T-cell (primary cell): ENCODE measurements around the gene HHAT. TPM values are rescaled to one million over a fixed set of nuclear protein-coding genes. Genes with fewer than 3 reads are reported as not detected.

Source experiments
- ATAC-seq, 4 experiments: fragments of 200-7000 bp in 3 of 4; fragments of 150-1000 bp in 1 of 4; cut with Tn5 transposase; replicated peaks in 1 of 4; 1 replicate in 3 of 4; 2 replicates in 1 of 4; pipeline ENCODE4 v1.10.0; 2021; ENCODE audit warnings: moderate library complexity in 3 of 4, mild to moderate bottlenecking in 2 of 4, moderate number of reproducible peaks in 1 of 4
- CTCF ChIA-PET, 2 donors: fragments of 300-600 bp; sonication (Branson Sonifier 250); formaldehyde crosslinking; loops; one replicate each; lab custom pipeline; 2022; ENCODE audit warnings: antibody characterized with exemption in 2 of 2; lab: Charles Lee
- POLR2A ChIA-PET, 2 donors: fragments of 300-600 bp; sonication (Branson Sonifier 250); formaldehyde crosslinking; loops; one replicate each; lab custom pipeline; 2022; ENCODE audit warnings: antibody characterized with exemption in 2 of 2; lab: Charles Lee
- DNase-seq, 35 experiments: peaks; one replicate each; pipeline versions ENCODE4 v3.0.0 to v3.0.0-alpha.2; 2013 to 2023
- H3K27ac ChIP-seq: one replicate; pipeline ENCODE4 v1.5.1; 2013; ENCODE audit warnings: low read length
- H3K27me3 ChIP-seq, 2 experiments: replicated peaks in 1 of 2; 1 replicate in 1 of 2; 2 replicates in 1 of 2; pipeline versions ENCODE4 v1.6.1 to v1.7.0; 2013; ENCODE audit warnings: low read length in 1 of 2, mixed read lengths in 1 of 2; ENCODE audit not compliant: control insufficient read depth in 2 of 2, insufficient read depth in 2 of 2; ENCODE audit errors: extremely low read depth in 1 of 2
- H3K36me3 ChIP-seq, 2 donors: 1 replicate in 1 of 2; 2 replicates in 1 of 2; pipeline versions ENCODE4 v1.6.1 to v1.7.0; 2013; ENCODE audit warnings: low read length in 1 of 2; ENCODE audit not compliant: control insufficient read depth in 2 of 2, insufficient read depth in 1 of 2; ENCODE audit errors: extremely low read depth in 1 of 2
- H3K4me1 ChIP-seq, 2 experiments: 1 replicate in 1 of 2; 2 replicates in 1 of 2; pipeline versions ENCODE4 v1.6.1 to v1.7.0; 2013; ENCODE audit warnings: low read length in 2 of 2, mixed read lengths in 1 of 2; ENCODE audit not compliant: insufficient read depth in 2 of 2, control insufficient read depth in 1 of 2; ENCODE audit errors: extremely low read depth in 1 of 2
- H3K4me3 ChIP-seq, 2 donors: 1 replicate in 1 of 2; 2 replicates in 1 of 2; pipeline versions ENCODE4 v1.5.1 to v1.7.0; 2013; ENCODE audit warnings: mild to moderate bottlenecking in 2 of 2, low read length in 1 of 2, moderate library complexity in 1 of 2; ENCODE audit not compliant: control insufficient read depth in 1 of 2; ENCODE audit errors: extremely low read depth in 1 of 2
- H3K9me3 ChIP-seq: 2 replicates; pipeline ENCODE4 v1.7.0; 2013
- H3K27ac Mint-ChIP-seq, 2 donors: one replicate each; pipeline ENCODE4 v1.8.0; 2020 to 2021; ENCODE audit warnings: mild to moderate bottlenecking in 2 of 2, mixed read lengths in 2 of 2
- H3K27me3 Mint-ChIP-seq, 2 donors: one replicate each; pipeline ENCODE4 v1.8.0; 2021 to 2022; ENCODE audit warnings: mixed read lengths in 2 of 2
- H3K36me3 Mint-ChIP-seq: one replicate; pipeline ENCODE4 v1.8.0; 2021; ENCODE audit warnings: mixed read lengths
- H3K4me1 Mint-ChIP-seq, 3 donors: one replicate each; pipeline ENCODE4 v1.8.0; 2020 to 2022; ENCODE audit warnings: mixed read lengths in 3 of 3, mild to moderate bottlenecking in 1 of 3
- H3K4me3 Mint-ChIP-seq, 3 donors: one replicate each; pipeline ENCODE4 v1.8.0; 2020 to 2022; ENCODE audit warnings: mild to moderate bottlenecking in 3 of 3, mixed read lengths in 3 of 3, moderate library complexity in 3 of 3
- H3K9me3 Mint-ChIP-seq, 3 donors: one replicate each; pipeline ENCODE4 v1.8.0; 2020 to 2022; ENCODE audit warnings: mixed read lengths in 3 of 3
- WGBS: methylation state at CpG from one replicate; pipeline ENCODE4 v1.1.5; 2013; ENCODE audit warnings: missing lambda C conversion rate; ENCODE audit not compliant: insufficient coverage; 5-methylcytosine and 5-hydroxymethylcytosine counted together
- total RNA-seq, 35 experiments: library from RNA in 6 of 35; stranded (reverse) in 6 of 35; fragments of 120-200 nt in 1 of 35; gene quantifications; one replicate each; pipeline versions ENCODE4 v1.2.1 to v1.2.4 and lab custom pipeline; 2013 to 2026

HHAT gene
- total RNA-seq, 5 donors from 2014 or later (not counting 1 experiment from before 2014, with no cell fraction given), result 2.2 to 7.9 (median 4.1) TPM

DNA sequence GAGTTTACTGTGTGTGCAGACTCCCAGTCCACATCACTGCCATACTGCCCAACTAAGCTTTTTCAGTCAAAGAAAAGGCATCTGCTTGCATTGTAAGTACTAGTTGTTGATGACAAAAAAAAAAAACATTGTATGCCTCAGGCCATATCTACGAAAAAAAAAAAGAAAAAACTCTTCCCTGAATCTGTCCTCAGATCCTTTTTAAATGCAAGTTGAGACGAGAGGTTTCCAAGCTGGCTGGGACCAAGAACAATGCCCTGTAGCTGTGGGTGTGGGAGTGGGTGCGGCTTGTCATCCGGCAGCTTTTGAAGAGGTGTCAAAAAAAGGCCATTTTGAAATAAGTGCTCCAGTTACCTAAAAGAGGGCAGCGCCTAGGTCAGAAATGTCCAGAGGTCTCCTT is 29.2 kb upstream of the HHAT start:
- CTCF ChIA-PET, result no interaction called here
- H3K27me3 Mint-ChIP-seq, result peaks cover 34 to 35% of the 10 kb centered on the region in 2 donors
- peaks cover 0 to 6% of the 10 kb centered on the region in 2 experiments for H3K27me3 ChIP-seq
- H3K36me3 Mint-ChIP-seq, result no peaks in the 10 kb centered on the region
- no peak for ATAC-seq
- no peak overlapping the region for H3K4me3 ChIP-seq
- H3K27ac ChIP-seq, result no peak overlapping the region
- no peaks in the 10 kb centered on the region for H3K36me3 ChIP-seq
- H3K9me3 Mint-ChIP-seq, result no peaks in the 10 kb centered on the region
- no peak for DNase-seq
- H3K27ac Mint-ChIP-seq, result no peak overlapping the region
- no peaks in the 10 kb centered on the region for H3K4me1 Mint-ChIP-seq
- H3K4me3 Mint-ChIP-seq, result no peak overlapping the region
- H3K9me3 ChIP-seq, result no peaks in the 10 kb centered on the region
- 79% methylated on average over 3 of the region's 5 CpGs for WGBS
- POLR2A ChIA-PET, result interaction anchor here (0.6 to 0.7 kb wide), 2 partner anchors 18 to 21 kb away, joined by 4 read pairs; no protein-coding TSS in a partner anchor
- H3K4me1 ChIP-seq, result no peaks in the 10 kb centered on the region

- Mint-ChIP-seq H3K4me3 (no peak overlapping the region), H3K9me3 (no peaks in the 10 kb centered on the region), H3K4me1 (no peaks in the 10 kb centered on the region), H3K36me3 (no peaks in the 10 kb centered on the region), H3K27ac (no peak overlapping the region), H3K27me3 (peaks cover 24 to 28% of the 10 kb centered on the region in 2 donors)
- CTCF ChIA-PET, result no interaction called here
- no peaks in the 10 kb centered on the region for H3K4me1 ChIP-seq
- H3K27me3 ChIP-seq, result peaks cover 0 to 2% of the 10 kb centered on the region in 2 experiments
- no CpG with 5 or more reads among the region's 5 CpGs for WGBS
- H3K4me3 ChIP-seq, result no peak overlapping the region
- no peaks in the 10 kb centered on the region for H3K36me3 ChIP-seq
- no peaks in the 10 kb centered on the region for H3K9me3 ChIP-seq
- no peak overlapping the region for H3K27ac ChIP-seq
- ATAC-seq (no peak), DNase-seq (no peak)
- POLR2A ChIA-PET, result interaction anchor here in 1 of 2 donors (0.5 kb wide), 1 partner anchor 848 kb away, joined by 4 read pairs; no protein-coding TSS in a partner anchor
Observed at GRCh38 chr1:210300923-210301614, 27.6 kb upstream of the HHAT start.

DNA sequence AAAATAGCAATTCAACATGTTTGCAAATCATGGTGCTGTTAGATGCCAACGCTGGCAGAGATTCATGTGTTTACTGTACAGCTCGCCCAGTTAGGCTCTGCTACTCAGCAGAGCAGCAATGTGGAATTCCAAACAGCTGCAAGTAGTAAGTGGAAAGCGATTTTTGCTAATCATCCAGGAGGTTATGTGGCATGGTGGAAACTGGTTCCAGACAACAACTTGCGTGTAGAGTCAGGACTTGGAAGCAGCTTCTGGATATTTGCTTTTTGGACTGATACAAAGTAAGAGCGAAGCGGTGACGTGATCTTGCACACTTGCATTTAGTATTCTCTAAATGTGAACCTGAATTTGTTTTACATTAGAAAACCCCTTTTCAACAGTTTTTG is 27.1 kb upstream of the HHAT start:
- DNase-seq (no peak), ATAC-seq (no peak)
- H3K27ac ChIP-seq, result no peak overlapping the region
- H3K27me3 ChIP-seq, result peaks cover 0 to 2% of the 10 kb centered on the region in 2 experiments
- no peak overlapping the region for H3K27ac Mint-ChIP-seq
- H3K9me3 ChIP-seq, result no peaks in the 10 kb centered on the region
- H3K4me1 ChIP-seq, result no peaks in the 10 kb centered on the region
- no peaks in the 10 kb centered on the region for H3K4me1 Mint-ChIP-seq
- H3K4me3 Mint-ChIP-seq, result no peak overlapping the region
- peaks cover 23 to 24% of the 10 kb centered on the region in 2 donors for H3K27me3 Mint-ChIP-seq
- POLR2A ChIA-PET, result no interaction called here
- WGBS, result 71% methylated on average over 3 of the region's 7 CpGs
- no peak overlapping the region for H3K4me3 ChIP-seq
- no peaks in the 10 kb centered on the region for H3K36me3 Mint-ChIP-seq
- no peaks in the 10 kb centered on the region for H3K9me3 Mint-ChIP-seq
- no peaks in the 10 kb centered on the region for H3K36me3 ChIP-seq
- CTCF ChIA-PET, result no interaction called here

- no peaks in the 10 kb centered on the region for H3K9me3 ChIP-seq
- CTCF ChIA-PET, result no interaction called here
- H3K27ac Mint-ChIP-seq, result no peak overlapping the region
- POLR2A ChIA-PET, result no interaction called here
- no peaks in the 10 kb centered on the region for H3K4me1 ChIP-seq
- H3K36me3 Mint-ChIP-seq, result no peaks in the 10 kb centered on the region
- ATAC-seq (no peak), DNase-seq (no peak)
- no peak overlapping the region for H3K4me3 Mint-ChIP-seq
- H3K27me3 ChIP-seq, result peaks cover 0 to 2% of the 10 kb centered on the region in 2 experiments
- no peaks in the 10 kb centered on the region for H3K36me3 ChIP-seq
- H3K4me1 Mint-ChIP-seq, result no peaks in the 10 kb centered on the region
- H3K9me3 Mint-ChIP-seq, result no peaks in the 10 kb centered on the region
- H3K4me3 ChIP-seq, result no peak overlapping the region
- no peak overlapping the region for H3K27ac ChIP-seq
- peaks cover 22 to 25% of the 10 kb centered on the region in 2 donors for H3K27me3 Mint-ChIP-seq
- WGBS, result 87% methylated on average over 10 of the region's 10 CpGs
Observed at GRCh38 chr1:210302501-210302900, 26.2 kb upstream of the HHAT start.

- Histone ChIP-seq H3K27me3 (peaks cover 0 to 6% of the 10 kb centered on the region in 2 experiments), H3K4me1 (no peaks in the 10 kb centered on the region), H3K9me3 (no peaks in the 10 kb centered on the region), H3K36me3 (no peaks in the 10 kb centered on the region), H3K27ac (no peak overlapping the region), H3K4me3 (no peak overlapping the region)
- no peak for DNase-seq
- no peak for ATAC-seq
- Mint-ChIP-seq H3K27me3 (peaks cover 17 to 19% of the 10 kb centered on the region in 2 donors), H3K4me3 (no peak overlapping the region), H3K27ac (no peak overlapping the region), H3K36me3 (no peaks in the 10 kb centered on the region), H3K4me1 (no peaks in the 10 kb centered on the region), H3K9me3 (no peaks in the 10 kb centered on the region)
- ChIA-PET POLR2A (no interaction called here), CTCF (interaction anchor here in 1 of 2 donors (0.7 kb wide), 1 partner anchor 230 kb away, joined by 3 read pairs; no protein-coding TSS in a partner anchor)
- 95% methylated on average over 7 of the region's 8 CpGs for WGBS
Observed at GRCh38 chr1:210303391-210303790, 25.3 kb upstream of the HHAT start.

GRCh38 chr1:210310562-210311153 is 18.0 kb upstream of the HHAT start:
- Histone ChIP-seq H3K36me3 (no peaks in the 10 kb centered on the region), H3K4me1 (peaks cover 2 to 8% of the 10 kb centered on the region in 2 experiments), H3K27ac (no peak overlapping the region), H3K4me3 (no peak overlapping the region), H3K9me3 (no peaks in the 10 kb centered on the region), H3K27me3 (peaks cover 0 to 12% of the 10 kb centered on the region in 2 experiments)
- CTCF ChIA-PET, result interaction anchor here (0.7 to 1.8 kb wide), 12 partner anchors 14 to 1707 kb away, joined by 3 to 14 read pairs (median 6); no protein-coding TSS in a partner anchor
- no peaks in the 10 kb centered on the region for H3K9me3 Mint-ChIP-seq
- peak overlapping the region; percentile 70 to 87 (median 83) for H3K4me3 Mint-ChIP-seq
- ATAC-seq (peak in 1 of 4 experiments; percentile 25), DNase-seq (no peak)
- 20% methylated on average over 1 of the region's 7 CpGs for WGBS
- no peak overlapping the region for H3K27ac Mint-ChIP-seq
- peaks cover 14 to 19% of the 10 kb centered on the region in 2 donors for H3K27me3 Mint-ChIP-seq
- POLR2A ChIA-PET, result no interaction called here
- H3K4me1 Mint-ChIP-seq, result peaks cover 5 to 7% (median 7%) of the 10 kb centered on the region in 3 donors
- H3K36me3 Mint-ChIP-seq, result no peaks in the 10 kb centered on the region
